GM19372 (cell line): ENCODE results near the gene IPO13.

Experiments
- ATAC-seq: cut with Tn5 transposase; IDR thresholded peaks from one replicate; pipeline ENCODE4 v1.9.1; 2021; ENCODE audit warnings: mild to moderate bottlenecking, low read depth, moderate library complexity; ENCODE audit not compliant: unreplicated experiment

The IPO13 gene

GRCh38 chr1:43930168-43930948 is 16.4 kb upstream of the IPO13 start:
- no peak for ATAC-seq

GRCh38 chr1:43930949-43931275 is 15.8 kb upstream of the IPO13 start:
- no peak for ATAC-seq

GRCh38 chr1:43931711-43932660 is 14.8 kb upstream of the IPO13 start:
- ATAC-seq, result no peak

- ATAC-seq, result no peak
Observed at GRCh38 chr1:43932786-43933385, 13.9 kb upstream of the IPO13 start.

- no peak for ATAC-seq
Observed at GRCh38 chr1:43933386-43934100, 13.2 kb upstream of the IPO13 start, which contains the start of gene ARTN. Gene ARTN (plus strand): TSS chr1:43933801. CDS start chr1:43935657, 1,856 bp downstream.

GRCh38 chr1:43934101-43934985 is 12.4 kb upstream of the IPO13 start:
- ATAC-seq, result no peak

- ATAC-seq, result no peak
Observed at GRCh38 chr1:43934986-43935324, 11.8 kb upstream of the IPO13 start.

GRCh38 chr1:43935711-43936427 is 10.9 kb upstream of the IPO13 start:
- no peak for ATAC-seq

- ATAC-seq, result no peak
Observed at GRCh38 chr1:43936431-43937151, 10.2 kb upstream of the IPO13 start.

- ATAC-seq, result no peak
Observed at GRCh38 chr1:43937179-43937865, 9.4 kb upstream of the IPO13 start.

GRCh38 chr1:43938383-43938782 is 8.4 kb upstream of the IPO13 start:
- no peak for ATAC-seq

- no peak for ATAC-seq
Observed at GRCh38 chr1:43938892-43939587, 7.7 kb upstream of the IPO13 start.

- no peak for ATAC-seq
Observed at GRCh38 chr1:43942411-43942810, 4.3 kb upstream of the IPO13 start.

- ATAC-seq, result no peak
Observed at GRCh38 chr1:43944860-43945259, 1.9 kb upstream of the IPO13 start.

- ATAC-seq, result no peak
Observed at GRCh38 chr1:43945674-43946235, 995 bp upstream of the IPO13 start.

- no peak for ATAC-seq
Observed at GRCh38 chr1:43947061-43947873, 517 bp downstream of the IPO13 start.
